Stromal cell of bone marrow (primary cell): ENCODE measurements around the gene ACAD9.
"Not testable (repeated sequence)": the region's sequence is repeated elsewhere in the genome, so short reads cannot be mapped to it uniquely, and the experiment has no call there.

Experiments
- DNase-seq: peaks from one replicate; pipeline ENCODE4 v3.0.0-alpha.2; 2012; ENCODE audit warnings: low read depth

Gene ACAD9

DNA sequence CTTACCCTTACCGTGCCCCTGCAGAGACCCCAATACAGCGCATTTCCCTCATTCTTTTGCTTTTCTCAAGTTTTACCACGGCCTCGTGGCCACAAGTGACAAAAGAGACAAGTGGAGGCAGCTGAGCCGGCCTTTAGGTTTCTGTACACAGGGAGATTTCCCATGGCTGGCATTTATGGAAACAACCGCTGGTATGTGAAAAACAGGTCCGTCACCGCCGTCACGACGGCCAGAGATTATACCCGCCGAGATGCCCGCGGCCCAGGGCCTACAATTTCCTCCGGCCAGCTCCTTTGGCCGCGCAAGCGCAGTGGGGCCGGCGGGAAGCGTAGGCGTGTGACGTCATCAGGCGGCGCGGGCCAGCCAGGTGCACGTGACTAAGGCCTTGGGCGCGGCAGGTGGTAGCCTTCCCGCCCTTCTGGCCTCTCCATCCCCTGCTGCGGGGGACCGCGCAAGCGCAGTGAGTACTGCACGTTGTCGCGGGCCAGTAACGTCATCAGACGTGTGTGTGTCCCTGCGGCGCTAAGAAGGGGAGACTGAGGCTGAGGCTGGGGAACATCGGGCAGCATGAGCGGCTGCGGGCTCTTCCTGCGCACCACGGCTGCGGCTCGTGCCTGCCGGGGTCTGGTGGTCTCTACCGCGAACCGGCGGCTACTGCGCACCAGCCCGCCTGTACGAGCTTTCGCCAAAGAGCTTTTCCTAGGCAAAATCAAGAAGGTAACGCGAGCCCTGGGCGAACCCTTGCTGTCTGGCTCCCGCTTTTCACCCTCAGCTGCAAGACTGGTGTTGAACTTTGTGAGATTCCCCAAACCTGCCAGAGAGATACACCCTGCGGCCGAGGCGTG lies at the start of gene ACAD9:
ACAD9 (plus strand) TSS at position 496 of the 845 bp plus-strand sequence; CDS start at position 568, 72 bp downstream.
- DNase-seq = peak; percentile 93

- not testable (repeated sequence) for DNase-seq
Observed at GRCh38 chr3:128829925-128830625, 49.3 kb upstream of the ACAD9 start.

DNA sequence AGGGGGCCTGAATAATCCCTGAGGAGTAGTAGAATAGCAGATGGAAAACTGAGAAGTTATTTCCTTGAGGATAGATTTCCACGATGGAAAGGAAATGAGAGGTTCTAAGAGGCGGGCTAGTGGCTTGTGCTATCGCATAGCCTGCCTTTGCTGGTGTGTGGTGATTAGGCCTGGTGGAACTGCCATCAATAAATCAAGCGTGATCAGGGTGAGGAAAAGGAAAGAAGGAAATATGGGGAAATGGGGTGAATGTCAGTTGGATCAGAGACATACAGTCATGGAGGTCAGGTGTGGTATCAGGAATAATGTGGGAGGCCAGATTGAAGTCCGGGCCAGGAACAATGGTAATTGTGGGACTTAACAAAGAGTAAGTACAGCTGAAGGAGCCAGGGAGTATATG lies 48.7 kb upstream of the ACAD9 start:
- DNase-seq = not testable (repeated sequence)

DNA sequence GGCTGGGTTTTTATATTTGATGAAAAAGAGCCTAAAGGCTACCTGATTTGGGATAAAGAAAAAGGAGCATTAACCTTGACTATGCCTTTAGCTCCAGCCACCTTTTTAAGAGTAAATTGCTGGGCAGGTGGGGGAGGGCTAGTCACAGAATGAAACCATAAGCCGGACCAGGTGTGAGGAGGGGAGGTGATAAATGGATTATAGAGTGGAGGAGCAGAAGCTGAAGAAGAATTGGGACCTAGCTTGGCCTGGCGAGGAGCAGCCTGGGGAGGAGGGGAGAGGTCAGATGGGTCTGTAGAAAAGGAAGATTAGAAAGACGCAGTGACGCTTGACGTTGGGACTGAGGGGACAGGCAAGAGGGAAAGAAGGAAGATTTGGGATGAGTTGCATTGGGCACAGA lies 46.4 kb upstream of the ACAD9 start:
- DNase-seq = not testable (repeated sequence)

DNA sequence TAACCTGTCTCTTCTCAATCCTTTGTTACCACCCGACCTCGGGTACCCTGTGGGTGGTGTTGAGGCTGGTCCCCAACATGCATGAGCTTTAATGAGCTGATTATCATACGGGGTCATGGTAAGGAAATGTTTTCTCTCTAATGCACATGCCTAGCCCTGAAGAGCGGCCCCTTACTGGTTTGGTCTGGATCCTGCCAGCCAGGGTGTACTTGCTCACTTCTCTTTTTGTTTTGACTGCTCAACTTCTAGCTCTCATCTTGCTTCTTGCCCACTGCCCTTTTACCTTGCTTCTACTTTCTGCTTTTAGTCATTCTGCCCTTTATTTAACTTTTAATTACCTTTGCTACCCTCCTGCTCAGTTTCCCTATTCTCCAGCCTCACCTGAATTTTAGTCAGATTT lies 44.3 kb upstream of the ACAD9 start:
- no peak for DNase-seq

DNA sequence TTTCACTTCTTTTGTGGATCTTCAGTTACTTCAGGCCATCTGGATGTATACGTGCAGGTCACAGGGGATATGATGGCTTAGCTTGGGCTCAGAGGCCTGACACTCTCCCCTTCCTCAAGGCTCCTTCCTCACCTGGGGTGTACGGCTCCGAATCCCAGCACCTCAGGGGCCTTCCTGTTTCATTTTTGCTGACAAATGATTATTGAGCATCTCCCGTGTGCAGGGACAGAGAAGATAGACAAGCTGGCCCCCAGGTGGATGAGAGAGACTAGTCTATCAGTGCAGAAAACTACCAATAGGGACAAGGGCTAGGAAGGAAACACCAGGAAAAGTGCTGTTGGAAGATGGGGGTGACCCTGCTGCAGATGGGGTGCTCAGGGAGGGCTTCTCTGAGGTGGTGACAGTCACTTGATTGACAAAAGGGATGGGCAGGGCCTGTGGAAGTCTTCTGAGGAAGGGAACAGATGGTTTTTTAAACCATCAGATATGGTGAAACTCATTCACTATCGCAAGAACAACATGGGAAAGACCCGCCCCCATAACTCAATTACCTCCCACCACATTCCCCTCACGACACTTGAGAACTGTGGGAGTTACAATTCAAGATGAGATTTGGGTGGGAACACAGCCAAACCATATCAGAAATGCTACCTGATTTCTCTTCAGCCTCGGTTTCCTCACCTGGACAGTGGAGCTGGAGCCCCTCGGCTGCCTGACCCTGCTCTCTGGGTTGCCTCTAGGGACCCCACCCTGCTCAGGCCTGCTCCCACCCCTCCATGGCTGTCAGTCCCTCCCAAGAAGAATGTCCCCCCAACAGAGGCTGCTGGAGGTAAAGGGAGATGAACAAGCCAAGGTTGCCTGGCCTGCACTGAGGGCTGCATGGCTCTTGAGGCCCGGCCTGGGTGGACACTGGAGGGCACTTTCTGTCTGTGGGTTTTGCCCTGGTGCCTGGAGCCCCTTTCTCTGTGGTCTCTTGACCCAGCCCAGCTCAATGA lies 37.2 kb upstream of the ACAD9 start:
- no peak for DNase-seq

DNA sequence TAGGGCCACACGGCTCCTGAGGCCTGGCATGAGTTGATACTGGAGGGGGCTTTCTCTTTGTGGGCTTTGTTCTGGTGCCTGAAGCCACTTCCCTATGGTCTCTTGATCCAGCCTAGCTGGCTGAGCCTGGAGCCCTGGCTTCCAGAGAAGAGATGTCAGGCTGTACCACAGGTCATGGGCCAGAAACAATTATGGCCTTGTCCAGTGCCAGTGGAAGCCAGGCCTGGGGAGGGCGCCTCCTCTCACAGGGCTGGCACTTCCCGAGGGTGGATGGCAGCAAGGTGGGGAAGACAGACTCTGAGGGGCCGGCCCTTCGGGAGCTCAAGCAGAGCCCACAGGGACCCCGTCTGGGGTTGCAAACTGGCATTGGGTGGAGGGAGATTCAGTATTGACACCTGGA lies 34.9 kb upstream of the ACAD9 start:
- DNase-seq = no peak

DNA sequence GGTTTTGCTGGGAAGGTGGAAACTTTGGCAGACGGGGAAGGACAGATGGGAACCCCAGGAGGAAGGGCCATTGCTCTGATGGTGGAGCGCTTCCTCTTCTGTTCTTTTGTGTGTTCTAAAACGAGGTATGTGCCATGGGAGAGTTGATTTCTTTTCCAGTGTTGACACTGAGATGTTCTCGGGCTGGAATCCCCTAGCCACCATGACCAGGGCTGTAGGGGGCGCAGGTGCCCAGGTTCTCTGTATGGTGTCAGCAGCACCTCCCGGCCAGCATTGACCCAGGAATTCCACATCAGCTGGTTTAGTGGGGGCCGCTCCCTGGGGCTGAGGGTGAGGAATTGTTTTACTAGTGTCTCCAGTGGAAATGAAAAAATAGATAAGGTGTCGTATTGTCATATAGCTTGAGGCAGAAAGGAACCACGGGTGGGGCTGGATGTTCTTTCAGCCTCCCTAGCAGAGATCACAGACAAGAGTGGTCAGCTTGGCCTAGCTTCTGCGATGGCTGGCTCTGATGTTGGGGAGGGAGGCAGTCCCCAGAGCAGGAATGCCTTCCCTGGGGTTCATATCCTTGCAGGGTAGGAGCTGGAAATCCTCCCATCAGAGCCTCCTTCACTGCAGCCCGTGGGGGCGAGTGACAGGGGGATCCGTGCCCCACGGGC lies 34.2 kb upstream of the ACAD9 start:
- no peak for DNase-seq

DNA sequence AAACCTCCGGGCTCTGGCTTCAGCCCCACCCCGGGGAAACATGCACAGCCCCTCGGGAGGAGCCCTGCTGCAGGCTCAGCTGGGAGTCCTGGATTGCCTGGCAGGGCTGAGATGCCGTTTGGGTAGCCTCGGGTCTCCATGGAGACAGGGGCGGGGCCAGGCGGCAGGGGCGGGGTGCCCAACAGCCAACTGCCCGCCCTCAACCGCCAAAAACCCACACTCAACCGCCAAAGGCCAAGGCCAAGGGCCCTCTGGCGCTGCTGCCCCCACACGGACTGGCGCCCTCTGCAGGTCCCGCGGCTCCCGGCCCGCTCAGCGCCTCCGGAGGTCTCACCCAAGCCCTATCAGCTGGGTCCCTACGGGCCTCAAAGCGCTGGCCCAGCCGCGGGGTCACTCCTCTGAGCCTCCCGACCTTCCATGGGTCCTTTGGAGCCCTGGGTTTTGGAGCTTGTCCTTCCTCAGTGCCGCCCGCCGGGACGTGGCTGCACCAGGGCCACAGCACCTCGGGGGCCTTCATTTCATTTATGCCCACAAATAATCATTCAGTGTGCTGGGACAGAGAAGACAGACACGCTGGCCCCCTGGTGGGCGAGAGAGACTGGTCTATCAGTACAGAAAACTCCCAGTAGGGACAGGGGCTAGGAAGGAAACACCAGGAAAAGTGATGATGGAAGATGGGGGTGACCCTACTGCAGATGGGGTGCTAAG lies 33.5 kb upstream of the ACAD9 start:
- peak; percentile 57 for DNase-seq

DNA sequence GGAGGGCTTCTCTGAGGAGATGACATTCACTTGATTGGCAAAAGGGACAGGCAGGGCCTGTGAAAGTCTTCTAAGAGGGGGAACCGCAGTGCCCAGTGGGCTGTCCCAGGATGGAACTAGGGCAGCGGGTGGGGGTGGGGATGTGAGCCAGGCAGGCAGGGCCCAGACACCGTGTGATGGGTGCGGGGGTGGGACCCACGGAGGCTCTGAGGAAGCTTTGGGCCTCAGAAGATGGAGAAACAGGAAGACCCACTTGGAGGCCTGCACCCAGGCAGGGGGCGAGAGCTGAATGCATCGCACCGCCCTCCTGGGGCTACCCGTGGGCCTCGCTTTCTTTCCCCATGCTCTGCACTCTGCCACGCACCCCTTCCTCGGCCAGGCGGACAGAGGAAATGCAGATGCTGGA lies 32.9 kb upstream of the ACAD9 start:
- DNase-seq = no peak

GRCh38 chr3:128847666-128848370 lies 31.6 kb upstream of the ACAD9 start:
- no peak for DNase-seq

DNA sequence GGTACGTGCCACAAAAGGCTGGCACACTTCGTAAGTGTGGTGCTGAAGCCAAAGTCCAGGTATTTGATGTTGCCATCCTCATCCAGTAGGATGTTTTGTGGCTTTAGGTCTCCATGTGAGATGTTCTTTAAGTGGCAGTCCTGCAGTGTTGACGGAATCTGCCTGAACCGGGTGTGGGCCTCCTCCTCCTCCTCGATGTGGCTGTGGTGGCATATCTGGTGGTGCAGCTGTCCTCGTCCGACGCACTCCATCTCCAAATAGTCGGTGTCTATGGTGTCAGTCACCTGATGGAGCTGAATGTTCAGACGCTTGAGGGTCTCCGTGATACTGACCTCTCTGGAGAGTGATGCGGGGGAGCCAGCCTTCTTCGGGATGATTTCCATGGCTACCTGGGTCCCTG lies 30.5 kb upstream of the ACAD9 start:
- DNase-seq = no peak

- peak; percentile 2 for DNase-seq
Observed at GRCh38 chr3:128849911-128850455, 29.4 kb upstream of the ACAD9 start.

- no peak for DNase-seq
Observed at GRCh38 chr3:128850544-128850943, 28.9 kb upstream of the ACAD9 start.

DNA sequence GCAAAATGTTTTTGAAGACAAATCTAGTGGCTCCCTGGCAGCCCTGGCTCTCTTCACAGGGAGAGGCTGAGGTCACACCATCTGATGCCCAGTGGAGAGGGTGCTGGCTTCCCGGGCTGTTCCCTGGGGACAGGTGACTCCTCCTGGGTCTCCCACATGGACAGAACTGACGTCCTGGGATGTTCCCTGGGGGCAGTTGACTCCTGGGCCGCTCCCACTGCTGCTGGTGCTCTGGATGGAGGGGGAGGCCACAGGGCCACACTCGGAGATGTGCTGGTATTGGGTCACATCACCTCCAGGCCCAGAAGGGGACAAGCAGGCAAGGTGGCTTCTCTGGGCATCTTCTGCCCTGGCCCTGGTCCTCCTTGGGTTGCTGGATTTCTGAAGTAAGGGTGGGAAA lies 27.8 kb upstream of the ACAD9 start:
- DNase-seq = no peak

GRCh38 chr3:128853826-128854225 lies 25.6 kb upstream of the ACAD9 start:
- DNase-seq = no peak

GRCh38 chr3:128854475-128854874 lies 24.9 kb upstream of the ACAD9 start:
- DNase-seq = no peak

- no peak for DNase-seq
Observed at GRCh38 chr3:128855569-128855968, 23.9 kb upstream of the ACAD9 start.

- no peak for DNase-seq
Observed at GRCh38 chr3:128858167-128858566, 21.3 kb upstream of the ACAD9 start.

DNA sequence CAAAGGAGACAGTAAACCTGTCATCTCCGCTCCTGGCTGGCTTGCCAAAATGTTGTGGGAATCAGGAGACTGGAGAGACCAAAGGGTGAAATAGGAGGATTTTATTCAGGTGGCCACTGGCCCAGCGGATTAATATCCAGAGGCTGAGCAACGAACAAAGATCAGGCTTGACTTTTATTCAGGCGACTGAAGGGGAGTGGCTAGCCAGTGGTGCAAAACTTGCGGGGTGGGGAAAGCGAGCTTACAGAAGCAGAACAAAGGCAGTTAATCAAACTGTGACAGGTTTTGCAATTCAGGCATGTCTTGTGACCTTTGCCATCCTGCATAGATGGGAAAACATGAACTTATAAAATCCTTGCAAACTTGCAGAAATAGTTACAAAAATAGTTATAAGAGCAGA lies 19.8 kb upstream of the ACAD9 start:
- no peak for DNase-seq
